Measurements from ENCODE around the gene HS3ST3A1.

GRCh38 chr17:13477180-13477611 lies 124.5 kb downstream of the HS3ST3A1 start:
- no peak for TF ChIP-seq CTCF (conservative IDR thresholded peaks at IDR 0.05; ENCODE audit: low read depth, low read length)
- TF ChIP-seq POLR2A (IDR thresholded peaks at IDR 0.05; ENCODE audit: low read depth, low read length), result no peak
- TF ChIP-seq CEBPB (IDR thresholded peaks at IDR 0.05; ENCODE audit: low read depth, low read length), result peak; percentile 43; the same call in 1 of the 2 replicates
- TF ChIP-seq CHD1 (IDR thresholded peaks at IDR 0.05; ENCODE audit: low read depth, low read length), result no peak
- TF ChIP-seq RFX5 (IDR thresholded peaks at IDR 0.05; ENCODE audit: low read depth, low read length), result no peak
- TF ChIP-seq RAD21 (IDR thresholded peaks at IDR 0.05; ENCODE audit: low read length), result no peak
- no peak for TF ChIP-seq MAFK (IDR thresholded peaks at IDR 0.05; ENCODE audit: low read depth, low read length)
- TF ChIP-seq RCOR1 (IDR thresholded peaks at IDR 0.05; ENCODE audit: insufficient replicate concordance, low read length), result no peak
- TF ChIP-seq MXI1 (IDR thresholded peaks at IDR 0.05; ENCODE audit: borderline replicate concordance, low read depth, low read length), result no peak
- no peak for TF ChIP-seq ELK1 (IDR thresholded peaks at IDR 0.05; ENCODE audit: borderline replicate concordance, low read depth, low read length)
- TF ChIP-seq USF2 (IDR thresholded peaks at IDR 0.05; ENCODE audit: low read depth, low read length), result no peak
